Inflammatory macrophage (primary cell): ENCODE results near the gene TIMM17A.
A peak's percentile ranks its signal among the peaks of the same experiment; 100 is the strongest.

Source experiments
- DNase-seq, 2 donors: peaks; one replicate each; pipeline ENCODE4 v3.0.0-alpha.2; 2020 to 2022

Gene TIMM17A

DNA sequence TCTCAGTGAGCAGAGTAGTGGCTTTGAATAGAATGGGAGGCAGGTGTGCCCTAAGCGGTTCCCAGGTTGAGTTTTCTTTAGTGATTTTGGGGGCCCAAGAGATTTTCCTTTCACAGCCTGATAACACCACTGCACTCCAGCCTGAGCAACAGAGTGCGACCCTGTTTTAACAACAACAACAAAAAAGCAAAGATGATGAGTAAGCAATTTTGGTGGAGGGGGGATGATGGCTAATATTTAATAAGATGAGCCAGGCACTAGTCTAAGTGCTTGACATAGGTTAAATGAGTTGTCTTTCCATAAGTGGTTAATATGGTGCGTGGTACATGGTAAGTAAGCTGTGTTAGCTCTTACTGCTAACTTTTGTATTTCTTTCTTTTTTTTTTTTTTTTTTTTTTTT lies 29.1 kb downstream of the TIMM17A start:
- DNase-seq, result no peak

DNA sequence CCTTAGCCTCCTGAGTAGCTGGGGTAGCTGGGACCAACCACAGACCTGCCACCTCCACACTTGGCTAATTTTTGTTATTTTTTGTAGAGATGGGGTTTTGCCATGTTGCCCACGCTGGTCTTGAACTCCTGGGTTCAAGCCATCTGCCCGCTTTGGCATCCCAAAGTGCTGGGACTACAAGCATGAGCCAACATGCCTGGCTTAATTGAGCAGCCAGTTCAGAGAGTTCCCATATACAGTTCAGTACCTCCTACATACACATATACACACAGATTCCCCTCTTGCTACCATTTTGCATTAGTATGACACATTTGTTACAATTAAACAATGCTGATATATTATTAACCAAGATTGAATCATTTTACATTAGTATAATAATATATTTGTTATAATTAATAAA lies 30.1 kb downstream of the TIMM17A start:
- DNase-seq, result no peak

DNA sequence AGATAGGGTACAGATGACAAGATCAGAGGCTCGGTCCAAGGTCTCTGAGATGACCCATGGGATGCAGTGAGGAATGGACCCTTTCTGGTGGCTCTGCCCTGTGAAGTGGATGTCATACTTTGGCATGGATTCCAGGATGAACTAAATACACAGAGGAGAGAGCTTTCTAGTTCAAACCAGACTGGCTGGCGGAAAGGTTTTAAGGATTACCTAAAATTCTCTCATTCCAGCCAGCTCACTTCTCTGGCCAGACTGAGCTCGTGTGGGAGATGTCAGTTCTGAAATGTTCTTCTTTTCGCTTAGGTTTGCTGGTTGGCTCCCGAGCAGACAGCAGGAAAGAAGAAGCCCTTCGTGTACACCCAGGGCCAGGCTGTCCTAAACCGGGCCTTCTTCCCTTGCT lies 33.3 kb downstream of the TIMM17A start:
- DNase-seq, result no peak

DNA sequence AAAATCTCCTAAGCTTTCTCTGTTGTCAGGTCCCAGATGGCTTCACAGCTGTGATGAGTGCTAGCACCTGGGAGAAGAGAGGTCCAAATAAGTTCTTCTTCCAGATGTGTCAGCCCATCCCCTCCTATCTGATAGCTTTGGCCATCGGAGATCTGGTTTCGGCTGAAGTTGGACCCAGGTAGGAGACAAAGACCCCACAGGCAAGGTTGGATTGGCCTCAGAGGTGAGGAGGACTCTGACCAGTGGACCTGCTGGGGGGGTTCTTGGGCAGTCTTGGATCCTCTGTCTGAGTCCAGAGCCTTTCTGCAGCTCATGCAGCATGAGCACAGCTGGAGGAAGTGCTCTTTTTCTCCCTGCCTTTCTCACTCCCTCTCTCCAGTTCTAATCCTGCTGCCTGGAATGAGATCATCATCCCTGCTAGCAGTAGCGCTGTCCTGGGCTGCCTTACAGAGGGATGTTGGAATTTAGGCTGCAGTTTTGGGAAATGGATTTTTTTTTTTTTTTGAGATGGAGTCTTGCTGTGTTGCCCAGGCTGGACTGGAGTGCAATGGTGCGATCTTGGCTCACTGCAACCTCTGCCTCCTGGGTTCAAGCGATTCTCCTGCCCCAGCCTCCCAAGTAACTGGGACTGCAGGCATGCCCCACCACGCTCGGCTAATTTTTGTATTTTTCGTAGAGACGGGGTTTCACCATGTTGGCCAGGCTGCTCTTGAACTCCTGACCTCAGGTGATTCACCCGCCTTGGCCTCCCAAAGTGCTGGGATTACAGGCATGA lies 34.2 kb downstream of the TIMM17A start:
- no peak for DNase-seq

DNA sequence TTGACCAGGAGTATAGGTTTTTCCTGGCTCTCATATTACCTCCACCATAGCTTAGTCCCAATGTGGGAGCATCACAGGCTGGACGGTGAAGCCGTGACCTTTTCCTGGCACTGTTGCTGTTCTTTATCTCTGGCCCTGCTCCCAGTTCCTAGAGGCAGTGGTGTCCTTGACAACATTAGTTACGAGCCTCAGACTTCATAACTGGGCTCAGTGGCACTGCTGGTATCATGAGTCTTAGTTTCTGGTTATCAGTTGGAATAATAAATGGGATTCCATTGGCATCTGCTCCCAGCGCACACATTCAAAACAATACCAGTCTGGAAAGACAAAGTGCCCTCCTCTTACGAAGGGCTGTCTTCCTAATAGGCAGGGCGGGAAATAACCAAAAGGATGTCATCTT lies 35.1 kb downstream of the TIMM17A start:
- DNase-seq, result no peak

DNA sequence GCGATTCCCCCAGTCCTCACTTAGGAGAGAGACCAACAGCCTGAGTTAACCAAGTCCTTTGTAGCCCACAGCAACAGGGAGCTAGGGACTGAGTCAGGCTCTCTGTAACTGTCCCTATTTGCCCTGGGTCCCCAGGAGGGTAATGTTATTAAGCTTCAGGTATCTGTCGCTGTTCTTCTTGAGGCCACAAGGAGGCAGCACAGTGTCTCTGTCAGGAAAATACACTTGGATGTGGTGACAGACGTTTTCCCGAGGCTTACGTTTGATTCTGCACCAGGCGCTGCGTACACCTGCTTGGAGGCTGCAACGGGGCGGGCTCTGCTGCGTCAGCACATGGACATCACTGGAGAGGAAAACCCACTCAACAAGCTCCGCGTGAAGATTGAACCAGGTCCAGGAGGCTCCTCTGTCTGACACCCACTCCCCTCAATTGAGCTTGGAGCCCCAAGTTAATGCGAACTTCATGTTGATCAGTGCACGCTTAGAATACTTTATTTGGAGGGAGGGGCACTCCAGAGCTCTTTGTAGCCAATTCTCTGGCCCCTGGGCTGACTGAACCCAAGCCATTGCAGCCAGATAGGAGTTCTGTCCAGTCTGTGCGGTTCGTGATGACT lies 44.4 kb downstream of the TIMM17A start:
- DNase-seq, result peak; percentile 42 to 52

DNA sequence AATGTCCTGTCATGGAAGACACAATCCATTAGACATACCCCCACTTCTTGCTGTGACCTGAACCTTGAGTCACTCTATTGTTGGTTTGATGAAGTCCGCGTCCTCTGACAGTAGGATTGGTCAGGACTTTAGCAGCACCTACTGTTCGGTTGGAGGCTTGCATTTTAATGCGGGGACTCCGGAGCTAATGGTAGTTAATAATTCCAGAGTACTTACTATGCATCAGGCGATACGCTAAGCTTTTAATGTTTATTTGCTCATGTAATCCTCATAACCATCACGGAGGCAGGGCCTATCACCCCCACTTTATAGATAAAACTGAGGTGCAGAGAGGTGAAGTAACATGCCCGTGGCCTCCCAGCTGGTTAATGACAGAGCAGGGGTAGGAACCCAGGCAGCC lies 47.2 kb downstream of the TIMM17A start:
- no peak for DNase-seq

DNA sequence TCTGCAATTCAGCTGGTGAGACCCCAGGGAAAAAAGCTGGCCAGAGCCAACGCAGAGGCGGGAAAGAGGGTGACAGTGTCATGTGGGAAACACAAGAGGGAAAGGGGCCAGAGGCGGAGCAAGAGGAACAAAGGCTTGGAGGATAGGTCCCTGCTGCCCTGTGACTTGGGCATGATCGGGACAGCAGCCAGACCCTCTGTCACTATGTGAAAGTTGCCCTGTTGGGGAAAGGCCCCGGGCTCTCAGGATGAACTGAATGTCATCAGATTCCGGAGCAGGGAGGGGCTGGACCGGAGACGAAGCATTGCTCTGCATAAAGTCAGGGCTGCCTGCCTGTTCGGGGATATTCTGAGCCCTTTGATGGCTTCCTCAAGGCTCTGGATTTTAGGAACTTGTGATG lies 49.4 kb downstream of the TIMM17A start:
- DNase-seq, result no peak

DNA sequence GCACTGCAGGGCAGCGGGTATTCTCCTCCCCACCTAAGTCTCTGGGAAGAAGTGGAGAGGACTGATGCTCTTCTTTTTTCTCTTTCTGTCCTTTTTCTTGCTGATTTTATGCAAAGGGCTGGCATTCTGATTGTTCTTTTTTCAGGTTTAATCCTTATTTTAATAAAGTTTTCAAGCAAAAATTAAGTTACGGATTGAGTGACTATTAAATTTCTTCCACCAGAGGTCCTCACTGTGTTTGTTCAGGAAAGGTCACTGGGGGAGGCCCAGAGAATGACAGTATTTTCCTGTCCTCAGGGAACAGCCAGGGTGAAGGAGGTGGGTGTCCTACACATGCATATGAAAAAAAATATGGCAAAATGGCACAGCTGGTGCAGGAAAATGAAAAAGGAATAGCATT lies 50.7 kb downstream of the TIMM17A start:
- DNase-seq, result no peak

DNA sequence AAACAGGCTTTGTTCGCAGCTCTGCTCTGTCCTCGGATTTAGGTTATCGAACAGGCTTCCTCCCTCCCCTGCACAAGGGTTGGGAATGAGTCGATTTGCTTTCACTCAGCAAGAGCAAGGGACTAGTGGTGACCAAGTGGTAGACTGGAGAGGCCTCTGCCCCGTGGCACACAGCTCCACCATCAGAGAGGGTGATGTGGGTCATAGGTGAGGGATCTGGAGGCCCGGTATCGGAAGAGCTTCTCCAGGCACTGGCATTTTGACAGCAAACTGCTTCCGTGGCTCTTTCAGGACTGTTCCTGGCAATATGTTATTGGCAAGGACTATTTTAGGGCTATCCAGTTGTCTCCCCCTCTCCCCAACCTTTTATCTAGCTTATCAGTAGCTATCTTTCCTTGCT lies 52.0 kb downstream of the TIMM17A start:
- no peak for DNase-seq

DNA sequence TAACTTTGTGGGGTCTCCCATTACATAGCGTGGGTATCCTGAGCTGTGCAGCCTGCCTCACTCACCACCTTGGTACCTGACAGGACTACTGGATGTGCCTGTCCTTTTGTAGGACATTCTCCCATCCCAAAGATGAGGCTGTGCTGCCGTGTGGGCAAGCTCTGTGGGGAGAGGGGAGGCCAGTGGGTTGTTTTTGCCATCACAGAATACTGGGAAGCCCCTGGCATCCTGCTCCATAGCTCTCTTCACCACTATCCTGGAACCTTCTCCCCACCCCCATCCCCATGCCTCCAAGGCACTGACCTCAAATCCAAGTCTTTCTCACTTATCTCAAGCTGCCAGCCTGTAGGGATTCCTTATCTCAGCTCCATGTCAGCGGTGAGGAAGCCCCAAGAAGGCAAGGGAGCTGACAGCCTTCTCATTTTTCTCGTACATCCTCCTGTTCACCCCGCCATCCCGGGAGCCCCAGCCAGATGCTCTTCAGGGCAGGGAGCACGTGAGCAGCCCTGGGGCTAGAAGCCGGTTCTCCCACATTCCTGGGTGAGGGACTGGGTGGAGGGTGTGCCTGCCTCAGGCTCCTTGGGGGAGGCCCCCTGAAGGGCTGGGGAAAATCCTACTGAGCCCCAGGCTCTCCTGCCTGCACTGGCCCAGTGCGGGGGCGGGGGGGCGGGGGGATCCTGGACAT lies 52.6 kb downstream of the TIMM17A start:
- no peak for DNase-seq

DNA sequence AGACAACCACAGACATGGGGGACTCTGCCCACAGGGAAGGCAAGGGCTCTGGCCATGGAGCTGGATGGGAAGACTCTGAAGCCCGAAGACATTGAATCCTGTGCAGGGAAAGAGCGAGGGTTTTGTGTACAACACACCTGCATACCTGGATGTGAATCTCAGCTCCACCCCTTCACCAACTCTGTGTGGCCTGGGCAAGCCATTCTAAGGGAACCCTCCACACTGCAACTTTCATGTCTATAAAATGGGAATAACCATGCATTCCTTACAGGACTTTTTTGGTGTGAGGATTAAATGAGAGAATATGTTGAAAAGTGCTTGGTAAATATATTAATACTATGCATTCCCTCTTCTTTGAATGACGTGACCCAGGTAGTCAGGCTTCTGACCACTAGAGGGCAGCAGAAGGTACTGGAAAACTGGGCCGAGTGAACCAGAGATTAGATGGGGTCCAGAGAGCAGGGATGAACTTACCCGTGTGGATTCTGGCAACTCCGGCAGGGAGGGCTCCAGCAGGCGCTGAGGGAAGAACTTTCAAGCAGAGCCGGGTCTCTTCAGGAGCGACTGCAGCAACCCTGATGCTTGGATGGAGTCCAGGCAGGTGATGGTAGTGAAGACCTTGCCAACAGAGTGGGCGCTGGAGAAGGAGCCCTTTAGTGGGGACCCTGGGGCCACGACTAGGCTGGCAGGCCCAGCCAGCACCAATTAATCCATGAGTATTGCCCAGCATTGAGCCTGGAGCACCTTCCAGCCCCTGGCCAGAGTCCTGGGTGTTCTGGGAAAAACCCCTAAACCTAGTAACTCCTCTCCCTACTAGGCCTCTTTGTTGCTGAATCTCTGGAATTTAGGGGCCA lies 54.2 kb downstream of the TIMM17A start:
- peak; percentile 61 to 67 for DNase-seq

DNA sequence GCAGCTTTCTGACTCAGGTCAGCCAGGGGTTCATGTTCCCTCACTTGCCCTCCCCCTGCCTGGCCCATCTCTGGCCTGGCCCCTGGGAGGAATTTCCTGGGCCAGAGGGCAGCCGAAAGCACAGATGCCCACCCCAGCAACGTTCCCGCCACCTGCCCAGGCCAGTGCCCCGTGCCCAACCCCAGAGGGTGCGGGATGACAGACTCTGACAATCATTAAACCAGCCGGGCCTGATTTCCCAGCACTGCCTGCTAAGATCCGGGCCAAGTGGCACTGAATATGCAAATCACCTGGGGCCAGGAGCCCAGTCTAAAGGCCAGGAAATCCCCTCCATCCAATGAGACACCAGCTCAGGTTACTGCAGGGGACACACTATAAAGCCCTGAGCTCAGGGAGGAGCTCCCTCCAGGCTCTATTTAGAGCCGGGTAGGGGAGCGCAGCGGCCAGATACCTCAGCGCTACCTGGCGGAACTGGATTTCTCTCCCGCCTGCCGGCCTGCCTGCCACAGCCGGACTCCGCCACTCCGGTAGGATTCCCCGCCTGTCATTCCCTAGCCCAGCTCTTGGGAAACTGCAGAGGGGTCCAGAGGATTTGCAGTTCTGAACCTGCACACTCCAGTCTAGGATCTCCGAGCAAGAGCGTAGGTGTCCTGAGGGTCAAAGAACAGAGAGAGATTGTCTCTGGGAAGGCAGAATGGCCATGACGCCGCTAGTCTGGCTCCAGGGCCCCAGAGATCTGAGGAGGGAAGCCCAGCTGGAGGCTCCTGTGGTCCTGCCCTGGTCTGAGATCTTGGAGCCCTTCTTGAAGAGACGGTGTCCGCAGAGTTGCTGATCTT lies 55.1 kb downstream of the TIMM17A start, which contains the start of gene ELF3:
ELF3 (plus strand) TSS at position 408 of the 836 bp plus-strand sequence. CDS start 550 bp downstream, outside the sequence.
- no peak for DNase-seq

DNA sequence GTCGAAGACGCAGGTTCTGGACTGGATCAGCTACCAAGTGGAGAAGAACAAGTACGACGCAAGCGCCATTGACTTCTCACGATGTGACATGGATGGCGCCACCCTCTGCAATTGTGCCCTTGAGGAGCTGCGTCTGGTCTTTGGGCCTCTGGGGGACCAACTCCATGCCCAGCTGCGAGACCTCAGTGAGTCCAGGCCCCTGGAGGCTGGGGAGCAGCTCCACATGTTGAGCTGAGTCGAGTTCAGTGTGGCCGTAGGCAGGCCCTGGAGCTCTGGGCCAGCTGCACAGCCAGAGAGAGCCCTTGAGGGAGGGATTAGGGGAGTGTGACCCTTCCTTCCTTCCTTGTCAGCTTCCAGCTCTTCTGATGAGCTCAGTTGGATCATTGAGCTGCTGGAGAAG lies 56.7 kb downstream of the TIMM17A start:
- no peak for DNase-seq

DNA sequence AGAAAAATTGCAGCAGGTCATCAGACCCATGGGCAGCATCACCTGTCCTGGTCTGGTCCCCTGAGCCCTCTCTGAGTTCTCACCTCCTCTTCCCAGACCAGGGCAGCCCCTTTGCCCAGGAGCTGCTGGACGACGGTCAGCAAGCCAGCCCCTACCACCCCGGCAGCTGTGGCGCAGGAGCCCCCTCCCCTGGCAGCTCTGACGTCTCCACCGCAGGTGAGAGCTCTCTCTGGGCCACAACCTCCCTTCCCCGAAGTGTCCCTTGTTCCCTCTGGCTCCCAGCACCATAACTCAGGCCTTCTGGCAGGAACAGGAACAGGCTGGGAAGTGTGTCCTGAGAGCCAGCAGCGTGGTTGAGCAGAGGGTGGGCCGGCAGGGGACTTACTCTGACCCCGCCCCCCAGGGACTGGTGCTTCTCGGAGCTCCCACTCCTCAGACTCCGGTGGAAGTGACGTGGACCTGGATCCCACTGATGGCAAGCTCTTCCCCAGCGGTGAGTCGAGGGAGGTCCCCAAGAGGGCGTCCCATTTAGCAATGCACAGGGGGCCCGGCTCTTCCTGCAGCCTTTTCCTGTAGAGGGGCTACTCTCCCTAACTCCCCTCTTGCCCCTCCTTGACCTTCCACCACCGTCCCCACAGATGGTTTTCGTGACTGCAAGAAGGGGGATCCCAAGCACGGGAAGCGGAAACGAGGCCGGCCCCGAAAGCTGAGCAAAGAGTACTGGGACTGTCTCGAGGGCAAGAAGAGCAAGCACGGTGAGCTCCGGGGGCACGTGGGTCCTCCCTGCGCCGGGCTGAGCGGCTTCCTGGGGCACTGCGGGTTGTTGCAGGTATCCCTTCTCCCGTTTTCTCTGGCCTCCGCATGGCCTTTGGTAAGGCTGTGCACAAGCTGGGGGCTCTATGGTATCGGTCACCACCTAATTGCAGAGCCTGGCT lies 57.5 kb downstream of the TIMM17A start:
- no peak for DNase-seq

DNA sequence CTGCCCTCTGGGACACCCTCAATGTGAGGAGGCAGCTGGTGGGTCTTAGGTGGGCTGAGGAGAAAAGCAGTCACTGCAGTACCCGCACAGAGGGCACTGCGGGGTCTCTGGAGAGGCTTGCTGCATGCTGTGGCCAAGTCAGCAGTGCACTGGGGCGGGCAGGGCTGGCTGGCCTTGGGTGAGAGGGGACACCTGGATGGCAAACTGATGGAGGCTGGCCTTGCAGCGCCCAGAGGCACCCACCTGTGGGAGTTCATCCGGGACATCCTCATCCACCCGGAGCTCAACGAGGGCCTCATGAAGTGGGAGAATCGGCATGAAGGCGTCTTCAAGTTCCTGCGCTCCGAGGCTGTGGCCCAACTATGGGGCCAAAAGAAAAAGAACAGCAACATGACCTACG lies 58.3 kb downstream of the TIMM17A start:
- DNase-seq, result no peak

DNA sequence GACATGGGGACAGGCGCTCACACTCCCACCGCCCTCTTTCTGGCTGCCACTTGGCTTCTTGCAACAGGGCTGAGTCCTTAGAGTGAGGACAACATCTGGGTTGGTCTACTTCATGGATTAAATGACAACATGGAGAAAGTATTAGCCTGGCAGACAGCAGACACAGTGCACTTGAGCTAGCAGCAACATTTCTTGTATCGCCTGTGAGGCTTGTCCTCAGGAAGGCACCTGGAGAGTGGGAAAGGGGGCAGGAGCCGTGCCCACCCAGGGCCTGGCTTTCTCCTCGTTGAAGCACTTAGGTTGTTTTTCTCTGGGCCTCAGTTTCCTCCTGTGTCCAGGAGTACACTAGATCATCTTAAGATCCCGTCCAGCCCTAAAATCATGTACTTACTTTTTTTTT lies 58.8 kb downstream of the TIMM17A start:
- no peak for DNase-seq

DNA sequence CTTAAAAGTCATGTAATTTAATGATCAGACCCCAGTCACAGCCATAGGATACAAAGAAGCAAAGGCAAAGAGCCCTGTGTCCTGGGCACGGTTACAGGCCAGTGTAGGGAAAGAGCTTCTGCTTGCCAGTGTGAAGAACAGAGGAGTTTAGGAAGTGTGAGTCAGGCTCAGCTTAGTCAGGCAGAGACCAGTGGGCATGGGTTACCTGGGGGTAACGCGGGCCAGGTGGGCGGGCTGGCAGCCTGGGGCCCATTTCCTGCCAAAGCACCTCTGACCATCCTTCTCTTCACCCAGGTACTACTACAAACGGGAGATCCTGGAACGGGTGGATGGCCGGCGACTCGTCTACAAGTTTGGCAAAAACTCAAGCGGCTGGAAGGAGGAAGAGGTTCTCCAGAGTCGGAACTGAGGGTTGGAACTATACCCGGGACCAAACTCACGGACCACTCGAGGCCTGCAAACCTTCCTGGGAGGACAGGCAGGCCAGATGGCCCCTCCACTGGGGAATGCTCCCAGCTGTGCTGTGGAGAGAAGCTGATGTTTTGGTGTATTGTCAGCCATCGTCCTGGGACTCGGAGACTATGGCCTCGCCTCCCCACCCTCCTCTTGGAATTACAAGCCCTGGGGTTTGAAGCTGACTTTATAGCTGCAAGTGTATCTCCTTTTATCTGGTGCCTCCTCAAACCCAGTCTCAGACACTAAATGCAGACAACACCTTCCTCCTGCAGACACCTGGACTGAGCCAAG lies 59.8 kb downstream of the TIMM17A start:
- DNase-seq, result no peak

DNA sequence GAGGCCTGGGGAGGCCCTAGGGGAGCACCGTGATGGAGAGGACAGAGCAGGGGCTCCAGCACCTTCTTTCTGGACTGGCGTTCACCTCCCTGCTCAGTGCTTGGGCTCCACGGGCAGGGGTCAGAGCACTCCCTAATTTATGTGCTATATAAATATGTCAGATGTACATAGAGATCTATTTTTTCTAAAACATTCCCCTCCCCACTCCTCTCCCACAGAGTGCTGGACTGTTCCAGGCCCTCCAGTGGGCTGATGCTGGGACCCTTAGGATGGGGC lies 60.3 kb downstream of the TIMM17A start:
- DNase-seq, result no peak
